Fibroblast of pulmonary artery (primary cell): ENCODE measurements around the gene ADAD2.

Source experiments
- DNase-seq: peaks from one replicate; pipeline ENCODE4 v3.0.0-alpha.2; 2010; ENCODE audit warnings: low read depth
- H3K4me3 ChIP-seq: replicated peaks from 2 replicates; pipeline ENCODE4 v1.5.1; 2011; ENCODE audit warnings: low read depth, mild to moderate bottlenecking, control low read depth, low read length, moderate library complexity
- TF ChIP-seq, protein P1 (sequence below): IDR thresholded peaks from 2 replicates; pipeline ENCODE4 v1.5.1; 2011; ENCODE audit warnings: mild to moderate bottlenecking, control low read depth, low read length, inconsistent platforms; ENCODE audit errors: missing control alignments

Gene ADAD2

DNA sequence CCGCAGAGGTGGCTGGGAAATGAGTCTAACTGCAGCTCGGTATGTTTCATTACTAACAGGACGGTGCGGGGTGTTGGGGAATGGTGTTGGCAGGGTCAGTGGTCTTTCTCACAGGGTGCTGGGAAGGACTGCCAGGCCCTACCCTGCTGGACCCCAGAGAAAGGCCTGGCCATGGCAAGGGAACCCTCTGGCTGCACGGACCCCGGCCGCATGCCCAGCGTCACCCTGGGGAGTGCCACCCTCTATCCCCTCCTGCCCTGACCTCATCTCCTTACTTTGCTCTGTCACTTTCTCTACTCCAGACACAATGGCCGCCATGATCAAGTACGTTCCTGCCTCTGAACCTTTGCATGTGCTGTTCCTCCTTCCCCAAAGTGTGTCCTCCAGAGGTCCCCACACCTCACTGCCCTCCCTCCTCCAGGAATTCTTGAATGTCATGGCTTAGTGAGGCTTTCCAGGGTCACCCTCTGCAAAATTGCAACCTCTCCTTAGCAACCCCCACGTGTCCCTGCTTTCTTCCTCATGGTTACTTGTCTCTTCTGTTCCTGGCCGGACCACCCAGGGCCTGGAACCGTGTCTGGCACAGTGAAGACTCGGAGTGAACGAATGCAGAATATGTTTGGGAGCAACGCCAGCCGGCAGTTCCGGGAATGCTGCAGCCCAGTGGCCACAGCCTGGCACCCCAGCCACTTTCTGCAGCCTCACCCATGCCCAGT is 15.2 kb downstream of the ADAD2 start:
- H3K4me3 ChIP-seq = no peak overlapping the region
- TF ChIP-seq, protein P1, sequence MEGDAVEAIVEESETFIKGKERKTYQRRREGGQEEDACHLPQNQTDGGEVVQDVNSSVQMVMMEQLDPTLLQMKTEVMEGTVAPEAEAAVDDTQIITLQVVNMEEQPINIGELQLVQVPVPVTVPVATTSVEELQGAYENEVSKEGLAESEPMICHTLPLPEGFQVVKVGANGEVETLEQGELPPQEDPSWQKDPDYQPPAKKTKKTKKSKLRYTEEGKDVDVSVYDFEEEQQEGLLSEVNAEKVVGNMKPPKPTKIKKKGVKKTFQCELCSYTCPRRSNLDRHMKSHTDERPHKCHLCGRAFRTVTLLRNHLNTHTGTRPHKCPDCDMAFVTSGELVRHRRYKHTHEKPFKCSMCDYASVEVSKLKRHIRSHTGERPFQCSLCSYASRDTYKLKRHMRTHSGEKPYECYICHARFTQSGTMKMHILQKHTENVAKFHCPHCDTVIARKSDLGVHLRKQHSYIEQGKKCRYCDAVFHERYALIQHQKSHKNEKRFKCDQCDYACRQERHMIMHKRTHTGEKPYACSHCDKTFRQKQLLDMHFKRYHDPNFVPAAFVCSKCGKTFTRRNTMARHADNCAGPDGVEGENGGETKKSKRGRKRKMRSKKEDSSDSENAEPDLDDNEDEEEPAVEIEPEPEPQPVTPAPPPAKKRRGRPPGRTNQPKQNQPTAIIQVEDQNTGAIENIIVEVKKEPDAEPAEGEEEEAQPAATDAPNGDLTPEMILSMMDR = no peak
- no peak for DNase-seq

- TF ChIP-seq, protein P1 = no peak
- H3K4me3 ChIP-seq = no peak overlapping the region
- DNase-seq = no peak
These were observed 16.3 kb downstream of the ADAD2 start for GRCh38 chr16:84207251-84207650.

DNA sequence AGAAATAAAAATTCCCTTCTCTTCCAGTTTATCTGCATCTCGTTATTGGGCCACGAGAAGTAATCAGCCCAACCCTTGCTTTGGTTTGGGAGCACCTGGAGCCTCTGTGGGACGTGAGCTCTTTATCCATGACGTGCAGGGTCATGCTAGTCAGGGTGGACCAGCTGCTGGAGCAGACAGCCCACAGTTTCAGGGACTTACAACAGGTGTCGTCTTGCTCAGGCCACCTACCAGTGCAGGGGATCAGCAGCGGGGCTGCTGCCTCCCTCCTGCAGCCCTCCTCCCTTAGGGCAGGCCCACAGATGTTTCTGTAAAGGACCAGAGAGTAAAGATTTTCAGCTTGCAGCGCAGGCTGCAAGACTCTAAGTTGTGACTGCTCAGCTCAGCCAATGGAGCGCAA is 16.9 kb downstream of the ADAD2 start:
- TF ChIP-seq, protein P1 = no peak
- no peak for DNase-seq

GRCh38 chr16:84209989-84210388 is 19.0 kb downstream of the ADAD2 start:
- TF ChIP-seq, protein P1 = peak; percentile 7
- no peak overlapping the region for H3K4me3 ChIP-seq
- DNase-seq = no peak

More for the DNA sequence above, 16.9 kb downstream of the ADAD2 start:
- no peak overlapping the region for H3K4me3 ChIP-seq

- TF ChIP-seq, protein P1 = no peak
- DNase-seq = no peak
These were observed 21.2 kb downstream of the ADAD2 start for GRCh38 chr16:84212154-84212553.

DNA sequence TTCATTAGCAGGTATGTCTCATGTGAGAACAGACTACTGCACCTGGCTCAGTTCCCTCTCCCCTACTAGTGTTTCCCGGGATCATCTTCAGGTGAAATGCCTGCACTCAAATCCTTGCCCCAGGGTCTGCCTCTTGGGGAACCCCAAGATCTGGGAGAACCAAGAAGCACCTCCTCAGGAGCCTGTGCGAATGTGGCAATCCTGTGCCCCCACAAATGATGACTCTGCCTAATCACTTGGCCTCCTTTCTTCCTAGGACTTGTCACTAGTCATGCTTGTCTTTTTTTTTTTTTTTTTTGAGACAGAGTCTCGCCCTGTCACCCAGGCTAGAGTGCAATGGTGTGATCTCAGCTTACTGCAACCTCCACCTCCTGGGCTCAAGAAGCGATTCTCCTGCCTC is 21.7 kb downstream of the ADAD2 start:
- DNase-seq = no peak
- TF ChIP-seq, protein P1 = no peak
- H3K4me3 ChIP-seq = no peak overlapping the region

More at GRCh38 chr16:84212154-84212553, 21.2 kb downstream of the ADAD2 start:
- H3K4me3 ChIP-seq = no peak overlapping the region
